HUES6 (cell line): ENCODE results near the gene ACAN.

ENCODE experiments used
- H3K27ac ChIP-seq: 2 replicates; pipeline ENCODE4 v1.7.0; 2013; ENCODE audit warnings: low read depth, mild to moderate bottlenecking, low read length, inconsistent platforms
- H3K27me3 ChIP-seq: 2 replicates; pipeline ENCODE4 v1.6.1; 2013; ENCODE audit warnings: low read length; ENCODE audit not compliant: control insufficient read depth, insufficient read depth
- H3K36me3 ChIP-seq: 2 replicates; pipeline ENCODE4 v1.6.1; 2013; ENCODE audit warnings: low read length; ENCODE audit not compliant: control insufficient read depth, insufficient read depth
- H3K4me1 ChIP-seq: 2 replicates; pipeline ENCODE4 v1.6.1; 2013; ENCODE audit warnings: low read length; ENCODE audit not compliant: control insufficient read depth, insufficient read depth
- H3K4me3 ChIP-seq: 2 replicates; pipeline ENCODE4 v1.5.1; 2013; ENCODE audit warnings: low read depth, low read length
- H3K9ac ChIP-seq: one replicate; pipeline ENCODE4 v1.6.1; 2013; ENCODE audit warnings: mild to moderate bottlenecking, low read length
- H3K9me3 ChIP-seq: 2 replicates; pipeline ENCODE4 v1.6.1; 2013; ENCODE audit warnings: low read depth, low read length; ENCODE audit not compliant: control insufficient read depth, insufficient read depth

Gene ACAN

GRCh38 chr15:88803241-88803919 is at the start of gene ACAN:
Gene ACAN (plus strand): TSS chr15:88803436. CDS start chr15:88836207, 32,771 bp downstream.
- no peak within 1 kb of the TSS for H3K27ac ChIP-seq
- H3K36me3 ChIP-seq: no peaks in the 10 kb centered on the region
- H3K4me3 ChIP-seq: peak within 1 kb of the TSS; percentile 83
- H3K27me3 ChIP-seq: peaks cover 79% of the 10 kb centered on the region
- no peaks in the 10 kb centered on the region for H3K9me3 ChIP-seq
- H3K9ac ChIP-seq: peak within 1 kb of the TSS; percentile 56
- H3K4me1 ChIP-seq: peaks cover 11% of the 10 kb centered on the region

- Histone ChIP-seq H3K4me1 (no peaks in the 10 kb centered on the region), H3K36me3 (no peaks in the 10 kb centered on the region), H3K9me3 (no peaks in the 10 kb centered on the region), H3K4me3 (no peak overlapping the region), H3K9ac (no peak overlapping the region), H3K27ac (no peak overlapping the region), H3K27me3 (no peaks in the 10 kb centered on the region; the same call in 1 of the 2 replicates)
These were observed 46.7 kb upstream of the ACAN start for GRCh38 chr15:88756521-88756920.

- H3K4me1 ChIP-seq: no peaks in the 10 kb centered on the region
- no peak overlapping the region for H3K9ac ChIP-seq
- H3K27ac ChIP-seq: no peak overlapping the region
- no peak overlapping the region for H3K4me3 ChIP-seq
- no peaks in the 10 kb centered on the region for H3K36me3 ChIP-seq
- no peaks in the 10 kb centered on the region for H3K9me3 ChIP-seq
- no peaks in the 10 kb centered on the region; the same call in 1 of the 2 replicates for H3K27me3 ChIP-seq
These were observed 46.3 kb upstream of the ACAN start for GRCh38 chr15:88756921-88757320.

GRCh38 chr15:88759872-88760271 is 43.4 kb upstream of the ACAN start:
- H3K36me3 ChIP-seq: no peaks in the 10 kb centered on the region
- no peaks in the 10 kb centered on the region for H3K9me3 ChIP-seq
- H3K4me1 ChIP-seq: no peaks in the 10 kb centered on the region
- no peak overlapping the region for H3K4me3 ChIP-seq
- H3K27me3 ChIP-seq: peaks cover 4% of the 10 kb centered on the region; the same call in 1 of the 2 replicates
- H3K27ac ChIP-seq: no peak overlapping the region
- no peak overlapping the region for H3K9ac ChIP-seq

GRCh38 chr15:88764448-88764847 is 38.8 kb upstream of the ACAN start:
- H3K36me3 ChIP-seq: no peaks in the 10 kb centered on the region
- H3K4me1 ChIP-seq: no peaks in the 10 kb centered on the region; the same call in 1 of the 2 replicates
- H3K27me3 ChIP-seq: peaks cover 45% of the 10 kb centered on the region
- no peak overlapping the region for H3K4me3 ChIP-seq
- H3K27ac ChIP-seq: no peak overlapping the region
- H3K9ac ChIP-seq: no peak overlapping the region
- H3K9me3 ChIP-seq: no peaks in the 10 kb centered on the region

GRCh38 chr15:88765212-88765611 is 38.0 kb upstream of the ACAN start:
- Histone ChIP-seq H3K27ac (no peak overlapping the region), H3K27me3 (peaks cover 52% of the 10 kb centered on the region)

GRCh38 chr15:88769161-88769971 is 33.9 kb upstream of the ACAN start:
- H3K9me3 ChIP-seq: no peaks in the 10 kb centered on the region
- H3K9ac ChIP-seq: no peak overlapping the region
- H3K4me1 ChIP-seq: no peaks in the 10 kb centered on the region; the same call in 1 of the 2 replicates
- peaks cover 59% of the 10 kb centered on the region for H3K27me3 ChIP-seq
- H3K36me3 ChIP-seq: no peaks in the 10 kb centered on the region
- H3K27ac ChIP-seq: no peak overlapping the region
- peak overlapping the region; percentile 72 for H3K4me3 ChIP-seq

More at GRCh38 chr15:88765212-88765611, 38.0 kb upstream of the ACAN start:
- Histone ChIP-seq H3K4me3 (no peak overlapping the region), H3K4me1 (no peaks in the 10 kb centered on the region; the same call in 1 of the 2 replicates), H3K9me3 (no peaks in the 10 kb centered on the region), H3K9ac (no peak overlapping the region), H3K36me3 (no peaks in the 10 kb centered on the region)

- Histone ChIP-seq H3K27ac (no peak overlapping the region), H3K9me3 (peaks cover 11% of the 10 kb centered on the region; the same call in 1 of the 2 replicates), H3K9ac (no peak overlapping the region), H3K27me3 (peaks cover 5% of the 10 kb centered on the region; the same call in 1 of the 2 replicates), H3K4me3 (no peak overlapping the region), H3K4me1 (no peaks in the 10 kb centered on the region), H3K36me3 (no peaks in the 10 kb centered on the region)
These were observed 27.5 kb upstream of the ACAN start for GRCh38 chr15:88775776-88776175.

GRCh38 chr15:88776646-88777045 is 26.6 kb upstream of the ACAN start:
- no peaks in the 10 kb centered on the region for H3K36me3 ChIP-seq
- H3K4me1 ChIP-seq: no peaks in the 10 kb centered on the region
- no peak overlapping the region for H3K4me3 ChIP-seq
- H3K27me3 ChIP-seq: no peaks in the 10 kb centered on the region
- H3K9me3 ChIP-seq: peaks cover 11% of the 10 kb centered on the region; the same call in 1 of the 2 replicates
- H3K27ac ChIP-seq: no peak overlapping the region
- H3K9ac ChIP-seq: no peak overlapping the region

GRCh38 chr15:88779944-88780343 is 23.3 kb upstream of the ACAN start:
- no peak overlapping the region for H3K27ac ChIP-seq
- H3K4me1 ChIP-seq: no peaks in the 10 kb centered on the region
- H3K9ac ChIP-seq: no peak overlapping the region
- H3K4me3 ChIP-seq: no peak overlapping the region
- peaks cover 11% of the 10 kb centered on the region; the same call in 1 of the 2 replicates for H3K9me3 ChIP-seq
- H3K27me3 ChIP-seq: no peaks in the 10 kb centered on the region
- no peaks in the 10 kb centered on the region for H3K36me3 ChIP-seq

- no peaks in the 10 kb centered on the region for H3K36me3 ChIP-seq
- H3K4me3 ChIP-seq: no peak overlapping the region
- H3K9ac ChIP-seq: no peak overlapping the region
- no peaks in the 10 kb centered on the region for H3K4me1 ChIP-seq
- H3K9me3 ChIP-seq: no peaks in the 10 kb centered on the region
- H3K27me3 ChIP-seq: no peaks in the 10 kb centered on the region
- no peak overlapping the region for H3K27ac ChIP-seq
These were observed 20.8 kb upstream of the ACAN start for GRCh38 chr15:88782465-88782864.
